GM21360 (cell line): Measurements from ENCODE around the gene OPN1MW.
"Not testable (repeated sequence)": the region's sequence is repeated elsewhere in the genome, so short reads cannot be mapped to it uniquely, and the experiment has no call there.

ENCODE experiments used
- ATAC-seq: cut with Tn5 transposase; IDR thresholded peaks from one replicate; pipeline ENCODE4 v1.9.1; 2021; ENCODE audit warnings: mild to moderate bottlenecking, moderate library complexity; ENCODE audit not compliant: unreplicated experiment

OPN1MW gene

GRCh38 chrX:154182296-154182695, at the start of gene OPN1MW:
Gene OPN1MW, plus strand, starts transcription at chrX:154182596. Its CDS starts 82 bp downstream, at chrX:154182678.
- ATAC-seq, result not testable (repeated sequence)

- no peak for ATAC-seq
These were observed 46.8 kb upstream of the OPN1MW start for GRCh38 chrX:154135458-154136229.

DNA sequence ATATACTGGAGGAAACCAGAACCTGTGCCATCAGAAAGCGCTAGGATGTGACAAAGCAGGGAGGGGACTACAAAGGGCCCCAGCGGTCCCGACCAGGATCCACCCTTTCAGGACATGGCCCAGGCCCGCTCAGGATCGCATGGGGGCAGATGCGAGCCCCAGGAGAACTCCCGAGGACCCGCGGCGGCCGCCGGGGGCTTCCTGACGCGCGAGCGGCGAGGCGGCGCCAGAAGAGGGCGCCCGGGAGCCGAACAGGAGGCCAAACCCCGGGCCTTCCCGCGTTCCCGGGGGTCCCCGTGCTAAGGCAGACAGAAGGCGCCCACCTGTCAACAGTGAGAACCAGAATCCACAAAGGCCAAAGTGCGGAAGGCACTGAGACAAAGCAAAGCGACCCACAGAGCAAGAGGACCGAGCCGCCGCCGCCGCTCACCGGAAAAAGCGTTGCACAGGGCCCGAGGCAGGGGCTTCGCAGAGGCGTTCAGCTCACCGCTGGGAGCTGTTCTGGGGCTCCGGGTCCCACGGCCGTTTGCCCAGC, 45.7 kb upstream of the OPN1MW start:
- no peak for ATAC-seq

- ATAC-seq, result no peak
These were observed 43.5 kb upstream of the OPN1MW start for GRCh38 chrX:154138857-154139256.

GRCh38 chrX:154140206-154140605, 42.2 kb upstream of the OPN1MW start:
- no peak for ATAC-seq

GRCh38 chrX:154140742-154141141, 41.7 kb upstream of the OPN1MW start:
- ATAC-seq, result no peak

DNA sequence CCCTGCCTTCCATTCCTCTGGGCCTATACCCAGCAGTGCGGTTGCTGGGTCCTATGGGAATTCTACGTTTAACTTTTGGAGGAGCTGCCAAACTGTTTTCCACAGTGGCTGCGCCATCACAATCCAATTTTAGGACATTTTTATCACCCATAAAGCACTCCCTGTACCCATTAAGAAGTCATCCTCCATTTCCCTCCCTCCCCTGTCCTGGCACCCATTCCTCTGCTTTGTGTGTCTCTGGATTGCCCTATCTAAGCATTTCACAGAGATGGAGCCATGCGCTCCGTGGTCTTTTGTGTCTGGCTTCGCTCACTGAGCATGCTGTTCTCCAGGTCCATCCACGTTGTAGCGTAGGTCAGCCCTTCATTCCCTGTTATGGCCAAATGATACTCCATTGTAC, 40.0 kb upstream of the OPN1MW start:
- no peak for ATAC-seq

GRCh38 chrX:154142950-154143745, 39.2 kb upstream of the OPN1MW start:
- ATAC-seq, result no peak

- not testable (repeated sequence) for ATAC-seq
These were observed 38.4 kb upstream of the OPN1MW start, which contains the start of gene OPN1LW for GRCh38 chrX:154144010-154144409. Gene OPN1LW, plus strand, starts transcription at chrX:154144243. Its CDS starts 41 bp downstream, at chrX:154144284.

- not testable (repeated sequence) for ATAC-seq
These were observed 31.4 kb upstream of the OPN1MW start for GRCh38 chrX:154151030-154151429.

GRCh38 chrX:154156221-154156620, 26.2 kb upstream of the OPN1MW start:
- ATAC-seq, result not testable (repeated sequence)

- ATAC-seq, result not testable (repeated sequence)
These were observed 25.2 kb upstream of the OPN1MW start for GRCh38 chrX:154157207-154157606.

- not testable (repeated sequence) for ATAC-seq
These were observed 23.1 kb upstream of the OPN1MW start for GRCh38 chrX:154159345-154159744.

DNA sequence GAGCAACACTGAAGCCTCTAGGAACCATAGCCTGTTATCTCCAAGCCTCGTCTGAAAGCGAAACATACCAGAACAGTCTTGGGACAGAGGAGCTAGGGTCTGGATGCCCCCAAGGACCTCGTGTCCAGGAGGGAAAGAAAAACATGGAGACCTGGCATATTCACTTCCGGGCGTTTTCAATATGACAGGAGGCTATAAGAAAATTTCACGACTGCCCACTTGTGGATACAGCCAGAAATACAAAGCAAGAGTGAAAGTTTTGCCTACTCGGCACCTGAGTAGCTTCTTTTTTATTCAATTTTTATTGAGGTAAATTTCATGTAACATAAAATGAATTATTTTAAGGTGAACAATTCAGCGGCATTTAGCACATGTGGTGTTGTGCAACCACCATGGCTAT, 17.5 kb upstream of the OPN1MW start:
- not testable (repeated sequence) for ATAC-seq

- ATAC-seq, result not testable (repeated sequence)
These were observed 14.0 kb upstream of the OPN1MW start for GRCh38 chrX:154168384-154168783.

DNA sequence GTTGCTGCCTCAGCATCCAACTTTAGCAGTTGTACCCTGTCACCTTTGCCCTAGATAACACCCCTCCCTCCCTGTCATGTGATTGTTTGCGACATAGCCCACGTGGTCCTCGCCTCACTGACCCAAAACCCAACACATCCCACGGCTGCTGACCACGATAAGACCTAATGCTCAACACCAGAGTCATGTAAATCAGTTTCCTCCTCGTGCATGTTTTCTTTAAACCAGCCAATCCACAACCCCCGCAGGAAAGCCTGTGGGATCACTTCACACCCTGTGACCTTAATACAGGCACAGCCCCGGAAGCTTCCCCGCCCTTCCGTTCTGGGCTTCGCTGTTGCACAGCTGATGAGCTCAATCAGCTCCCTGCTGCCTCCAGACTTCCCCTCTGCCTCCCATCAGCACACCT, 9.9 kb upstream of the OPN1MW start:
- peak; percentile 70 for ATAC-seq

- ATAC-seq, result not testable (repeated sequence)
These were observed 8.0 kb upstream of the OPN1MW start for GRCh38 chrX:154174356-154174755.

GRCh38 chrX:154183794-154184193, 1.4 kb downstream of the OPN1MW start:
- not testable (repeated sequence) for ATAC-seq

- not testable (repeated sequence) for ATAC-seq
These were observed 10.4 kb downstream of the OPN1MW start for GRCh38 chrX:154192846-154193245.

DNA sequence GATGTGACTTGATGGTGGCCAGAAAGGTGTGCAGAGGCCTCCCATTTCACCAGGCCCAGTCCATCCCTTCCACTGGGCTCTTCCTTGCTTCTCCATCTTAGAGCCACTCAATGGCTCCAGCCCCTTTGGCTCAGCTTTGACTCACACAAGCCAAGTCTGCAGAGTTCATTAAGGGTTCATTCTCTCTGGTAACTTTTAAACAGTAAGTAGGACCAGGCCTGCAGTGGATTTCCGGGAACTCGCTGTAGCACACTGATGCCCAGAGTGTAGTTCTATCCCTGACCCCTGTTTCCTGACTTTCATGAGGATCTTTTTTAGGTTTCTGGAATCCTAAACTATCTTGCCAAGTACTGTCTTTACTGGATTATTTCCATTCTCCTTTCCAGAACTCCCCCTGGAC, 11.9 kb downstream of the OPN1MW start:
- ATAC-seq, result not testable (repeated sequence)

- not testable (repeated sequence) for ATAC-seq
These were observed 14.1 kb downstream of the OPN1MW start for GRCh38 chrX:154196466-154196865.
